HFF-Myc (cell line): ENCODE data around the gene PCGF3.
"Not testable (repeated sequence)": the region's sequence is repeated elsewhere in the genome, so short reads cannot be mapped to it uniquely, and the experiment has no call there.

ENCODE experiments used
- DNase-seq: peaks from one replicate; pipeline ENCODE4 v3.0.0-alpha.2; 2011; ENCODE audit warnings: low read depth; ENCODE audit errors: extremely low read depth
- H3K4me3 ChIP-seq: replicated peaks from 2 replicates; pipeline ENCODE4 v1.5.1; 2011; ENCODE audit warnings: low read depth, mild to moderate bottlenecking, control low read depth, low read length
- CTCF ChIP-seq: IDR thresholded peaks from 2 replicates; pipeline ENCODE4 v1.5.1; 2012; ENCODE audit warnings: mild to moderate bottlenecking, low read depth, low read length, control low read depth; ENCODE audit errors: missing control alignments

The PCGF3 gene

GRCh38 chr4:733631-733980 is 28.0 kb downstream of the PCGF3 start:
- no peak for TF ChIP-seq CTCF
- no peak for DNase-seq
- H3K4me3 ChIP-seq: no peak overlapping the region

GRCh38 chr4:734075-734474 is 28.4 kb downstream of the PCGF3 start:
- DNase-seq: no peak
- no peak overlapping the region for H3K4me3 ChIP-seq
- TF ChIP-seq CTCF: no peak

- DNase-seq: no peak
- TF ChIP-seq CTCF: no peak
- H3K4me3 ChIP-seq: no peak overlapping the region
Observed at GRCh38 chr4:734951-735350, 29.3 kb downstream of the PCGF3 start.

- DNase-seq: no peak
- TF ChIP-seq CTCF: no peak
- no peak overlapping the region for H3K4me3 ChIP-seq
Observed at GRCh38 chr4:735583-735982, 30.0 kb downstream of the PCGF3 start.

- H3K4me3 ChIP-seq, DNase-seq: not testable (repeated sequence)
Observed at GRCh38 chr4:736561-736960, 30.9 kb downstream of the PCGF3 start.

- no peak for DNase-seq
- TF ChIP-seq CTCF: no peak
- no peak overlapping the region for H3K4me3 ChIP-seq
Observed at GRCh38 chr4:738781-739280, 33.2 kb downstream of the PCGF3 start.

- H3K4me3 ChIP-seq: no peak overlapping the region
- no peak for TF ChIP-seq CTCF
Observed at GRCh38 chr4:739569-739968, 33.9 kb downstream of the PCGF3 start.

More at GRCh38 chr4:739569-739968, 33.9 kb downstream of the PCGF3 start:
- DNase-seq: no peak
